ENCODE results near the gene CLEC4F. TPM values are rescaled to one million over a fixed set of nuclear protein-coding genes. Genes with fewer than 3 reads are reported as not detected.

The CLEC4F gene
- total RNA-seq, 1 donor from 2014 or later, result not detected

Other genes starting within 250 kb of the CLEC4F start
- gene ADD2, start 52.4 kb downstream of the CLEC4F start, total RNA-seq, result 4.8 TPM in 2 replicates
- not detected in 2 replicates for gene FIGLA, start 30.0 kb downstream of the CLEC4F start, total RNA-seq
- not detected in 2 replicates for gene CD207, start 15.2 kb upstream of the CLEC4F start, total RNA-seq
- gene VAX2, start 80.0 kb upstream of the CLEC4F start, total RNA-seq, result 0.26 and 0.48 TPM in 2 replicates
- not detected in 2 replicates for gene ATP6V1B1, start 115.3 kb upstream of the CLEC4F start, total RNA-seq
- 0.94 and 1.1 TPM in 2 replicates for gene ANKRD53, start 158.0 kb upstream of the CLEC4F start, total RNA-seq
- gene TEX261, start 174.3 kb upstream of the CLEC4F start, total RNA-seq, result 44.7 and 47.8 TPM in 2 replicates
- gene NAGK, start 248.0 kb upstream of the CLEC4F start, total RNA-seq, result 133 and 135 TPM in 2 replicates

Data from astrocyte (in vitro differentiated cells and primary cell).